H7 (cell line): Measurements from ENCODE around the gene SH3GL2. TPM values are rescaled to one million over a fixed set of nuclear protein-coding genes. Genes with fewer than 3 reads are reported as not detected.

ENCODE experiments used
- DNase-seq: peaks from one replicate; pipeline ENCODE4 v3.0.0; 2012
- H3K27me3 ChIP-seq: 2 replicates; pipeline ENCODE4 v1.6.0; 2011; ENCODE audit warnings: mild to moderate bottlenecking, low read length; ENCODE audit not compliant: control insufficient read depth, insufficient read depth
- H3K36me3 ChIP-seq: replicated peaks from 2 replicates; pipeline ENCODE4 v1.5.1; 2011; ENCODE audit warnings: low read length; ENCODE audit not compliant: control insufficient read depth, insufficient read depth
- H3K4me3 ChIP-seq: 2 replicates; pipeline ENCODE4 v1.5.1; 2011; ENCODE audit warnings: low read depth, mild to moderate bottlenecking, control low read depth, low read length, moderate library complexity; ENCODE audit not compliant: insufficient read depth
- total RNA-seq: library from RNA; depleted of rRNA; stranded (reverse); fragments of >200 nt; shearing (Covaris generic); gene quantifications from 2 replicates; pipeline ENCODE4 v1.2.3, GENCODE V29; 2014

SH3GL2 gene
- total RNA-seq, 1 experiment from 2014 or later, result 0.80 TPM

GRCh38 chr9:17772223-17772622 is 193.4 kb downstream of the SH3GL2 start:
- no peak for DNase-seq
- H3K27me3 ChIP-seq, result no peaks in the 10 kb centered on the region

GRCh38 chr9:17775656-17776055 is 196.8 kb downstream of the SH3GL2 start:
- Histone ChIP-seq H3K27me3 (no peaks in the 10 kb centered on the region), H3K4me3 (no peak overlapping the region), H3K36me3 (no peaks in the 10 kb centered on the region)
- no peak for DNase-seq

More at GRCh38 chr9:17772223-17772622, 193.4 kb downstream of the SH3GL2 start:
- H3K4me3 ChIP-seq, result no peak overlapping the region
- no peaks in the 10 kb centered on the region for H3K36me3 ChIP-seq

- Histone ChIP-seq H3K36me3 (no peaks in the 10 kb centered on the region), H3K4me3 (no peak overlapping the region), H3K27me3 (no peaks in the 10 kb centered on the region)
- DNase-seq, result no peak
Observed at GRCh38 chr9:17776735-17777134, 197.9 kb downstream of the SH3GL2 start.

- DNase-seq, result no peak
- Histone ChIP-seq H3K27me3 (no peaks in the 10 kb centered on the region), H3K36me3 (no peaks in the 10 kb centered on the region), H3K4me3 (no peak overlapping the region)
Observed at GRCh38 chr9:17777465-17777864, 198.6 kb downstream of the SH3GL2 start.

- no peak for DNase-seq
- Histone ChIP-seq H3K27me3 (no peaks in the 10 kb centered on the region), H3K36me3 (no peaks in the 10 kb centered on the region), H3K4me3 (no peak overlapping the region)
Observed at GRCh38 chr9:17782430-17783149, 203.7 kb downstream of the SH3GL2 start.

GRCh38 chr9:17783227-17783626 is 204.4 kb downstream of the SH3GL2 start:
- Histone ChIP-seq H3K4me3 (no peak overlapping the region), H3K36me3 (no peaks in the 10 kb centered on the region), H3K27me3 (no peaks in the 10 kb centered on the region)
- DNase-seq, result no peak

- H3K36me3 ChIP-seq, result no peaks in the 10 kb centered on the region
- H3K4me3 ChIP-seq, result no peak overlapping the region
- no peaks in the 10 kb centered on the region for H3K27me3 ChIP-seq
- no peak for DNase-seq
Observed at GRCh38 chr9:17789316-17789715, 210.4 kb downstream of the SH3GL2 start.

- H3K4me3 ChIP-seq, result no peak overlapping the region
- H3K36me3 ChIP-seq, result no peaks in the 10 kb centered on the region
- no peaks in the 10 kb centered on the region for H3K27me3 ChIP-seq
- DNase-seq, result no peak
Observed at GRCh38 chr9:17793713-17794622, 215.1 kb downstream of the SH3GL2 start.

GRCh38 chr9:17795744-17796143 is 216.9 kb downstream of the SH3GL2 start:
- H3K27me3 ChIP-seq, result no peaks in the 10 kb centered on the region
- no peaks in the 10 kb centered on the region for H3K36me3 ChIP-seq
- DNase-seq, result no peak
- H3K4me3 ChIP-seq, result no peak overlapping the region

GRCh38 chr9:17799369-17799768 is 220.5 kb downstream of the SH3GL2 start:
- Histone ChIP-seq H3K4me3 (no peak overlapping the region), H3K27me3 (no peaks in the 10 kb centered on the region), H3K36me3 (no peaks in the 10 kb centered on the region)
- no peak for DNase-seq

- Histone ChIP-seq H3K4me3 (no peak overlapping the region), H3K36me3 (no peaks in the 10 kb centered on the region), H3K27me3 (no peaks in the 10 kb centered on the region)
- DNase-seq, result no peak
Observed at GRCh38 chr9:17800418-17800817, 221.6 kb downstream of the SH3GL2 start.

GRCh38 chr9:17802249-17802857 is 223.5 kb downstream of the SH3GL2 start:
- no peaks in the 10 kb centered on the region for H3K27me3 ChIP-seq
- H3K36me3 ChIP-seq, result no peaks in the 10 kb centered on the region
- no peak overlapping the region for H3K4me3 ChIP-seq
- DNase-seq, result no peak

- DNase-seq, result no peak
- H3K27me3 ChIP-seq, result no peaks in the 10 kb centered on the region
- no peak overlapping the region for H3K4me3 ChIP-seq
- H3K36me3 ChIP-seq, result no peaks in the 10 kb centered on the region
Observed at GRCh38 chr9:17807613-17808282, 228.9 kb downstream of the SH3GL2 start.

GRCh38 chr9:17810317-17810716 is 231.5 kb downstream of the SH3GL2 start:
- no peak for DNase-seq
- H3K36me3 ChIP-seq, result no peaks in the 10 kb centered on the region
- no peaks in the 10 kb centered on the region for H3K27me3 ChIP-seq
- no peak overlapping the region for H3K4me3 ChIP-seq
